Kidney capillary endothelial cell (primary cell): ENCODE results near the gene UVRAG.

Experiments
- DNase-seq: peaks from one replicate; pipeline ENCODE4 v3.0.0-alpha.2; 2018; ENCODE audit warnings: low spot score

Gene UVRAG

GRCh38 chr11:76119779-76120178, 304.8 kb downstream of the UVRAG start:
- peak; percentile 47 for DNase-seq

GRCh38 chr11:76120513-76121101, 305.6 kb downstream of the UVRAG start:
- DNase-seq: peak; percentile 35

- DNase-seq: no peak
These were observed 308.2 kb downstream of the UVRAG start for GRCh38 chr11:76123248-76123647.

DNA sequence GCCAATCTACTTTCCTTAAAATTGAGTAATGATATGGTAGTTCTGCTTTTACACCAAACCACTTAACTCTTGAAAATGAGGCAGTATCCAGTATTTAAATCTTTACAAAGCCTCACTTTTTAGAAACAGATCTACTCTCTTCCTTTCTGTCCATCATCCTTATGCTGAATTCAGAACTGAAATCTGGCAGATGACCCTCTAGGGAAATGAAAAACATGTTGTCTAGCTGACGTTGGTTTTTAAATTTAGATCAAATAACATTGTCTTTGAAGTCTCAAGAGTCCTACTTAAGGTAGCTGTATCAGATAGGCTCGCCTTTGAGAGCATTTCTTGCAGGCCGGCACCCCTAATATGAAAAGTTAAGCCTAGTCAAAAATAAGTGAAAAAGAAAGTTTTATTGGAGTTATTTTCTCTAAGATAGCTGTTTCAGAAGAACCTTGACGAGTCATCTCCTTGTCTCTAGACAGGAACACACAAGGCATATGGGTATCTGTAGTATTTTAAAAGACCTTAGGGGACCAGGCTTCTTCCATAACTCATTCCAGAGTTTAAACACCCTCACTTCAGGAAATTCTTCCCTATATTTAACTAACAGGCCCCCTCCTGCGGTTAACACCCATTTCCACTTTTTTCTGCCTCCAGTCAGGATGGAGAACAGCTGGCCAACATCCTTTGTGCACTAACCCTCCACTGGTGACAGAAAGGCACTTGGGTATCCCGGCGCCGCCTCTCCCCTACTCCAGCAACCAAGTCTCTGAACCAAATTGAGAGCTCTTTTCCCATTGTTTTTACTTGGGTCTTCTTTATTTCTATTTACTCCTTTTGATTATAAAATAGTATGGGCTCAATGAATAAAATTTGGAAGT, 310.1 kb downstream of the UVRAG start:
- no peak for DNase-seq

- DNase-seq: no peak
These were observed 314.7 kb downstream of the UVRAG start for GRCh38 chr11:76129729-76130128.

DNA sequence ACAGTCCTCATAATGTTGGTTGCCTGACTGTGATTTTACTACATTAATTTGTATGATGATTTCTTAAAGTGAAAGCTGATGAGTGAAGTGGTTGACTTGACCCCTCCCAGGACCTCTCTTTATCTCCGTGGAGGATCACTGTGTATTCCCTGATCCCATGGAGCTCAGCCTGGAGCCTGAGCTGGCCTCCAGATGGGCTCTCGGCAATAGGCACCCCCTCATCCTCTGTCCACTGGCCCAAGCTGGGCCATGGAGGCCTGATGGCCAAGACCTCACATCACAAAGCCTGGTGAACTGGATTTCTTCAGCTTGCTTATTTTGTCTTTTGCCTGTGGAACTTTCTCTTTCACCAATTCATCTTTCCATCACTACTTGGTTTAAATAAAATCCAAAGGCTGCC, 316.1 kb downstream of the UVRAG start:
- DNase-seq: no peak

DNA sequence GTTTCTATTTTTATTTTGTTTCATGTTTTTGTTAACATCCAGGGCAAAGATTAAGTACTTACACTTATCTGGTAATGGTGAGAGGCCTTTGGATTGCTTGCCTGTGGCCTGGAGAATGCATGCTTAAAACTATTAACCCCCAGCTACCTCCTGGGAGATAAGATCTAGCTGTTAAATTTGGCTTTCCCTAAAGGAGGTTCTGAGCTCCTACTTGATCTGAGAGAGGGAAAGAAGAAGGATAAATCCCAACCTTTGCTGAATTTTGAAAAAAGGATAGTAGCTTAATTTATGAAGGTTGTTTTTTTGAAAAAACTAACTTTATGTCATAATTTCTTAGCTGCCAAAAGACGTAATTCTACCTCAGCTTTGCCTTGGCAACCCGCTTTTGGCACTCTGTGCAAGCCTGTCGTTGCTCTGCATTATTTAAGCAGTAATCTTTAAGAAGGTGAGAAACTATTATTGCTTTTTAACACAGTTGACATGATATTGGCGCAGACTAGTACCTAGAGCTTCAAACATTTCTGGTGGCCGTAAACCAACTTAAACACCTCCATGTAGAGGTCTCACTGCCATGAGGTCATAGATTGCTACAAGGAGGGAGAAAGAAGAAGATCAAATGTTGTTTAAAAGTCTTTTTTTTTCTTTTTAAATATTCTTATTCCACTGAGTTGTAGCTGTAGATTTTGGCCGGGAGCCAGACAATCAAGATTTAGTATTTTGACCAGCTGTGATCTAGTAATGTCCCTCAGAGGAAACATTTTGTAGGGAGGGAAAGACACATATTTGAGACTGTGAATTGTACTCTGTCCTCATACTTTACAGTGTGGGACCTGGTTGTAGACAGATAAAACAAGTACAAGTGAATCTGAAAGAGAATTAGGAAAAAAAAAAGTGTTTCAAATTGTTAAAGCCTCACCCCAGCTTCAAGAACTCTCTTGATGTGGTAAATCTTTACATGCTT, 316.9 kb downstream of the UVRAG start:
- no peak for DNase-seq

DNA sequence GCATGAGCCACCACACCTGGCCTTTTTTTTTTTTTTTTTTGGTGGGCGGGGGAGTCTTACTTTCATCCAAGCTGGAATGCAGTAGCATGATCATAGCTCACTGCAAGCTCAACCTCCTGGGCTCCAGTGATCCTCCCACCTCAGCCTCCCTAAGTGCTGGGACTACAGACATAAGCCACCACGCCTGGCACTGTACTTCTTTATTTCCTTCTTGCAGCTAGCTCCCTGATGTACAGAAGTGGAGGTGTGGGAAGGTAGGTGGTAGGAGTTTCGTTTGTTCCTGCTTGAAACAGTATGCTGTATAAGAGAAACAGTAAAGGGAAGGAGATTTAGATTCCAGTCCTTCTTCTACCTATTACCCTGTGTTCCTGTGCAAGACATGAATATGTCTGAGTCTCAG, 319.2 kb downstream of the UVRAG start:
- no peak for DNase-seq

DNA sequence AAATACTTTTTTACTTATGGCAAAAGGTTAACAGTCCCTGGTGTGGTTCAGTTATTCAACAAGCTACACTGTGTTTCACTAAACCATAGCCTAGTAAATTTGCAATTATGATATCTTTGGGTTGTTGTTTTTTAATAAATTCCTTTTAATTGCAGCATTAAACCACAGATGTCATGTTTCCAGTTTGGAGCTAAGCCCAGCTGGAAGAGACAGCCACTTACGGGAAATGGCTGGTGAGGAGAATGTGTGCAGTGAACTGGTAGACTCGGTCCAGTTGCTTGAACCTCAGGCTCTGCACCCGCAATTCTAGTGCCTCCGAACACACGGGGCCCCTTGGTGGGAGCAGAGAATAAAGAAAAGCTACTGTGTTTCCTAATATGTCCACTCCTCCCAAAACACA, 320.5 kb downstream of the UVRAG start:
- DNase-seq: no peak

- no peak for DNase-seq
These were observed 324.3 kb downstream of the UVRAG start for GRCh38 chr11:76139314-76139713.

DNA sequence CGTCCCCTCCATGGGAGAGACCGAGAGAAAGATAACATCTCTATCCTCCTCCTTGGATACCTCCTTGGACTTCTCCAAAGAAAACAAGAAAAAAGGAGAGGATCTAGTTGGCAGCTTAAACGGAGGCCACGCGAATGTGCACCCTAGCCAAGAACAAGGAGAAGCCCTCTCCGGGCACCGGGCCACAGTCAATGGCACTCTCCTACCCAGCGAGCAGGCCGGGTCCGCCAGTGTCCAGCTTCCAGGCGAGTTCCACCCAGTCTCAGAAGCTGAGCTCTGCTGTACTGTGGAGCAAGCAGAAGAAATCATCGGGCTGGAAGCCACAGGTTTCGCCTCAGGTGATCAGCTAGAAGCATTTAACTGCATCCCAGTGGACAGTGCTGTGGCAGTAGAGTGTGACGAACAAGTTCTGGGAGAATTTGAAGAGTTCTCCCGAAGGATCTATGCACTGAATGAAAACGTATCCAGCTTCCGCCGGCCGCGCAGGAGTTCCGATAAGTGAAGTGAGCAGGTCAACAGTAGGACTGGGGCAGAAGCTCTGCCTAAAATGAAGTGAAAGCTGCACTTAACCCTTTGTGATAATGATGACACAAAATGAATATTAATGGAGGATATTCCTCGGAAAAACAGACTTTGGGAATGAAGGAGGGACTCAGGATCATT, 326.0 kb downstream of the UVRAG start:
- no peak for DNase-seq

DNA sequence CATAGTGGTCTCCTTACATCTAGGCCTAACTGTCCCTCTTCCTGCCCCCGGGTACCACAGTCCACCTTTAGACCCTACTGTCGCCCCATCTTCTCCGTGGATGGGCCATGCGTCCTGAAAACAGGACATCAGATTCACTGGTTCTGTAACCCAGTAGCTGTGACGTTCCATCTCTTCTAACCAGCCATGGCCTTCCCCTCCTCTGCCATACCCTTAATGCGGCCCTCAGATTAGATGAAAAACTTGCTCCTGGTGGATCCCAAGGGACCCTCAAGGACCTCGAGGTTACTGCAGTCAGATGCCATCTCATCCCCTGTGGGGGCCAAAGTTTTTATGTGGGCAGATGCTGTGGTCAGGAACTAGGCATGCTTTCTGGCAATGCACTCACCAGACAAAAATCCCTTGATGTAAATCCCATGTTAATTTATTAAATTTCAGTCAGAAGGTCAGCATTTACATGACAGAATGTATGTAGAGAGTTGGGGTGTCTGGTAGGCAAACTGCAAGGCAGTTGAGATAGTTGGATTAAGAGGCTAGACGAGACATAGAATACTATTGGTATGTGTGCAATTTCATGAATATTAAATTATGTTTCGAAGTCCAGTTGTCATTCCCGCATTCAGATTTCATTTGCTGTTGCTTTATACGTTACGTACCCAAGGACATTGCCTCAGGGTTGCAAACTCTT, 327.0 kb downstream of the UVRAG start:
- no peak for DNase-seq

DNA sequence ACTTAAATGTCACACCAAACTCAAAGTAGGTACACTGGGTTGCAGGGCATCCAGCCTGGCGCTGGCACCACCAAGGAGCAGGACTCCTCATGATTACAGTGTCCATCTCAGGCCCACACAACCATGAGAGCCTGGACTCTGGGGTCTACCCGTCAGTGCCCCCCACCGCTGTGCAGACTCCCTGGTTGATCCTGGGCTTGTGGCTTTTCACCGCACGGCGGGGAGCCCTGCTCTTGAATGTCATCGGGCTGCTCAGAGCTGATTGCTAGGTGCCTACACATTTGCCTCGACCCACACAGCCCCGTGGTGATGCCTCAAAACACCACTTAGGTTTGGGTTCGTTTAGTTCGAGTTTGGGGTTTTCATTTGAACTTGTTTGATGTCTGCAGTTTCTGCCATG, 328.3 kb downstream of the UVRAG start:
- DNase-seq: no peak

DNA sequence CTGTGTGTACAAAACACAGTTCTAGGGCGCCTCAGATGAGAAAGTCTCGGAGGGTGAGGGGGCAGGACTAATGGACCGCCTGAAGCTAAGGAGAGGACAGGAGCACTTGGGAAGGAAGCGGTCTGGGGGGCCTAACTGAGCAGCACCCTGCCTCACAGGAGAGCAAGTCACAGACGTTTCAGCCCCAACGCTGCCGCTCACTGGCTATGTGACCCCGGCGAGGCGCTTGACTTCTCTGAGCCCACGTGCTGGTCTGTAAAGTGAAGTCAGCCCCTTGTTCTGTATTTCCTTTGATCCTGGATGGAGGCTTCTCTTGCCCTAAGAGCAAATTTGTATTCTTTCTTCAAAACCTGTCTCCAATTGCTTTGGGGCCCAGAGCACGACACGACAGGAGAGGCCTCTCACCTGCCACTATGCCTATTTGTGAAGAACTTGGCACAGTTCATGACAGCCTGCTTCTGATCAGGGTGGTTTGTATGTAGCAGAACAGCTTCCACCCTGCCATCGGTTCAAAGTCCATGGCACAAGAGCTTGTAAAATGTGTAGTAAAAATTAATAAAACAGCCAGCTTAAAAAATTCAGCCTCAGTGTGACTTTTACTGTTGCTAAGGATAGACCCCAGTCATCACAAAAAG, 332.2 kb downstream of the UVRAG start:
- no peak for DNase-seq

DNA sequence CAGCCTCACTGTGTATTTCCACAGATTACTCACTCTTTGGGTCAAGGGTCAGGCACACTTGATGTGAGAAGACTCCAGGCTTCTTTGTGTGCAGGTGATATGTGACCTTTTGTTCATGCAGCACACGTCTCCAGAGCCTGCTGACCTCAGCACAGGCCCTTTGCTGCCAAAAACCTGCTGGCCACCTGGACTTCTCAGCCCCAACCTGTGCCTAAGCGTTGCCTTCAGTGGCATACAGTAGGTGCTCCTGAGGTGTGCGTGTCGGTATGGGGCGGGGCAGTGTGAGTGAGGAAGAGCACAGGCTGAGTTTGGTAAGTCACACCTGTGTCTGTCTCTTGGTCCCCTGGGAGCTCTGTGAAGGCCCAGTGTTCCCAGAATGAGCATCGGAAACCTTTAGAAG, 333.2 kb downstream of the UVRAG start:
- DNase-seq: no peak

DNA sequence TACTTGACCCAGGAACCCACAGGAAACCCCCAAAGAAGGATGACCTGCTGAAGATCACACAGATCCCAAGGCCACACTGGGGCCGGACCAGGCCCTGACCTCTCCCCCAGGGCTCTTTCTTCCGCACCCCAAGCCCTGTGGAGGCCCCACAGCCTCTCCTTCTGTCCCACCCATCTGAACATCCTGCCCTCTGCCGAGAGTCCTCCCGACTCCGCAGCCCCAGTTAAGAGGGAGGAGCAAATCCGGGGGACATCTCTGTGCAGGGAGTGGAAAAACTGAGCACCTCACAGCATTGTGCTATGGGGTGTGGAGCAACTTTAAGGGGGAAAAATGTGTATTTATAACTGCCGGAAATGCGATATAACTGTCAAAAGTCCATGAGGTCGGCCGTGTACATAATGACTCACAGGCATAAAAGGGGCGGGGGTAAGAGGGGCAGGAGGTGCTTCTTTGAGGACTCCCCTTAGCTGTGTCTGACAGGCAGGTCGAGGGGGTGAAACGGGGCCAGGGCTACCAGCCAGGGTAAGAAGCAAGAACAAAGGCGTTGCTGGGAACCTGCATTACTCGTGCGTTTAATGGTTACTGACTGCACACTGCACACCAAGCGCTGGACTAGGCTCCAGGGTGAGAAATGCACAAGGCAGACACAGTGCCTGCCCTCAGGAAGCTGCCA, 334.1 kb downstream of the UVRAG start:
- DNase-seq: no peak

DNA sequence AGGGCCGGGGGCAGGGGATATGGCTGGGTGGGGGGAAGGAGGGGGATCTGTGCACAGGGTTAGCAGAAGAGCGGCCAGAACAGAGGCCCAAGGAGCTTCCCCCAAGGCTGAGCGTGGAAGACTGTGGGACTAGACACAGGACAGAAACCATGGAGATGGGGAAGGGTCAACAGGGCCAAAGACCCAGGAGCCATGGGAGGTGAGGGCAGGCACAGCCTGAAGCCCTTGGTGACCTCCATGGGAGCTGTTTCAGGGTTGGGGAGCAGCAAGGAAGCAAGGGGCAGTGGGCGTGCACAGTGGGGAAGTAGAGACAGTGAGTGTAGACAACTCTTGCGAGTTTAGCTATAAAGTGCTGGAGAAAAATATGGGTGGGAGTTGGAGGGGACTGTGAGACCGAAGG, 334.7 kb downstream of the UVRAG start:
- DNase-seq: no peak

DNA sequence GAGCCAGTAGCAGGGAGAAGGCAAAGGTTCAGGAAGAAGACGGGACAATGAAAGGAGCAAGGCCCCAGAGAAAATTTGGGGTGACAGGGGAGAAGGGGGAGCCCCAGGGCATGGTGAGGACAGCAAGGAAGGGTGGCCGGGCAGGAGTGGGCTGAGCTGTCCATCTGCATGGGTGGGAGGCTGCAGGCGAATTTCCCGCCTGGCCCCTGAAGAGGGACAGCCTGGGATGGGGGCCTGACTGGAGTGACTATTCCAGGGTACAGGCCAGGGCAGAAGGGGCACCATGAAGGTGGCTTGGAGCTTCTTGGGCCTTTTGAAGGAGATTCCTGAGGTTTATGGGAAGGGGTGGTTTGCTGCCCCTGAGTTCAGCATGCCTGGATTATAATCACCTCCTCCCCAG, 335.1 kb downstream of the UVRAG start:
- DNase-seq: no peak

DNA sequence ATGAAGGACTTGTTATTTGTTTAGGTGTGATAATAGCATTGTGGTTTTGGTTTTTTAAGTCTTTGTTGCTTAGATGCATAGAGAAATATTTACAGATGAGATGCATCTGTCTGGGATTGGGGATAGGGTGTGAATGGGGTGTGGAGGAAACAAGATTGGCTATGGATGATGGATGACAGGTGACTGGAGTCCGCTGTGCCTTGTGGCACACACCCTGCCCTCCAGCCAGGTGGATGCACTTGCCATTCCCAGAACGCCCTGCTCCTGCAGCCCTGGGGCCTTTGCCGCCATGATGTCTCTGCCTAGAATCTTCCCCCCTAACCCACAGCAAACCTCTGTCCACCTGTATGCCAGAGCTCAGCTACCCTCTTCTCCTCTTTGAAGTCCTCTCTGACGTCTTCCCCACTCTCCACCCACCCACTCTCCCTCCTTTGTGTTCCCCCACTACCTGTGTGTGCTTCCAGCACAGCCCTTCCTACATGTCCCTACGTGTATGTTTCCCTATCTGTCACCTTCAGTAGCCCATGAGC, 336.6 kb downstream of the UVRAG start:
- no peak for DNase-seq

DNA sequence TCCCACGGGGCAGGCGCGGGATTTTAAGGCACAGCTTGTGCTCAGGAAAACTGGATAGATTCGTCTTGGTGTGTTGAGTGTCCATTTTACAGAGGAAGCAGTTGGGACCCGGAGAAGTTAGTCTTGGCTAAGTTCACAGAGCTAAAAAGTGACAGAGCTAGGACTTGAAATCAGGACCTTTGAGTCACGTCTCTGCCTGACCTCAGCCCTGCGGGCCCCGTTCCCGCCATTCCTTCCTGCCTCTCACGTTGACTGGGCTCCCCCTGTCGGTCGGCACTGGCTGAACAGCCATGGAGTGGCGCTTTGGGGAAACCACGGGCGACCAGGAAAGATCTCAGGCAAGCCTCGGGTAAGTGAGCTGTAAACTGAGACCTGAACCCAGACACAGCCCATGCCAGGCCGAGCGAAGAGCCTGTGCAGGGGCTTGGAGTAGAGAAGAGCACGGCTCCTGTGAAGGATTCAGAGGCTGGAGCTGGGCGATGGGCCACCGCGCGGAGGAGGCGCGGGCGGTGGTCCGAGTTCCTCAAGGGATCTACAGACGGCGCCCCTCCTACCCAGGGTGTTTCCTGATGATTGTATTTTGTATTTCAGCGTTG, 337.2 kb downstream of the UVRAG start:
- peak; percentile 76 for DNase-seq
